IPS DF 4.7 (cell line): ENCODE measurements around the gene MAP3K13.
A peak's percentile ranks its signal among the peaks of the same experiment; 100 is the strongest.
"Not testable (repeated sequence)": the region's sequence is repeated elsewhere in the genome, so short reads cannot be mapped to it uniquely, and the experiment has no call there.

Experiments
- DNase-seq: peaks from one replicate; pipeline ENCODE4 v3.0.0-alpha.2; 2013; ENCODE audit warnings: low spot score; ENCODE audit errors: extremely low read depth

Gene MAP3K13

DNA sequence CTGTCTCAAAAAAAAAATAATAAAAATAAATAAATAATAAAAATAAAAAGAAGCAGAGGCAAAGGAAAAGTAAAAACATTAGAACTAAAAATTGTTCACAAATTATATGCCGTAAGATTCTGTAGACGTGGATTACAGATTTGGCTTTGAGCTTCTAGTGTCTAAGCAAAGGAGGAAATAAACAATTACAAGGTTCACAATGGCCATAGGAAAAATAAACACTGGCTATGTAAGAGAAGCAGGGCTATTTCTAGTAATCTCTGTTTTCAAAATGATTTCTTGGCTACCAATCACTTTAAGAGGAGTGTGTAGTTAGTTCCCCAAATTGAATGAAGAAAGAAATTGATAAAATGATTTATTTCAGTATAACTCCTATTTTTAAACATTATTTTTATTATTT is 81.4 kb downstream of the MAP3K13 start:
- DNase-seq: no peak

DNA sequence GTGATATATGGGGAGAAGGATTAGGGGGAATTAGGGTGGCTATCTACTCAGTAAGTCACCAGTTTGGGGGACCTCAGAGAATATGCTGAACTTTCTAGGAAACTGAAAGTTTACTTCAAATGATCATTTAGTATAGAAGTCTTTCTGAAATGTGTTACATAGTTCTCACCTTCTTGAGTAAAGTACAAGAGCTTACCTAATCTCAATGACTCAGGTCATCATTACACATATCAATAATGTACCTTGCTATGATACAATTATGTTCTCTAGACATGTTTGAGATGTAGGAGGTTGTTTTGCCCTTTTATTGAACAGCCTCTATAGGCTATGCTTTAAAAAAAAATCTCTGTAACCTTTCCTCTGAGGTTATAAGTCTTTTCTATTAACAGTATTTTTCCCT is 85.2 kb downstream of the MAP3K13 start:
- DNase-seq: no peak

DNA sequence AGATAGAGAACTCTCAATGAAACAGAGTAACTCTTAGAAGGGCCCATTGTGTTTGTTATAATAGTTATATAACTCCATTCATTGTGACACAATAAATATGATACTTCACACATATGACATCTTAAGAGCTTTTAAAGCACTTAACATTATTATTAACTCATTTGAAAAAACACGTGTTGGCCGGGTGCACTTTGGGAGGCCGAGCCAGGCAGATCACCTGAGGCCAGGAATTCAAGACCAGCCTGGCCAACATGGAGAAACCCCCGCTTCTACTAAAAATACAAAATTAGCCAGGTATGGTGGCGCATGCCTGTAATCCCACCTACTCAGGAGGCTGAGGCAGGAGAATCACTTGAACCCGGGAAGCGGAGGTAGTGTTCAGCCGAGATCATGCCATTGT is 88.5 kb downstream of the MAP3K13 start:
- not testable (repeated sequence) for DNase-seq

DNA sequence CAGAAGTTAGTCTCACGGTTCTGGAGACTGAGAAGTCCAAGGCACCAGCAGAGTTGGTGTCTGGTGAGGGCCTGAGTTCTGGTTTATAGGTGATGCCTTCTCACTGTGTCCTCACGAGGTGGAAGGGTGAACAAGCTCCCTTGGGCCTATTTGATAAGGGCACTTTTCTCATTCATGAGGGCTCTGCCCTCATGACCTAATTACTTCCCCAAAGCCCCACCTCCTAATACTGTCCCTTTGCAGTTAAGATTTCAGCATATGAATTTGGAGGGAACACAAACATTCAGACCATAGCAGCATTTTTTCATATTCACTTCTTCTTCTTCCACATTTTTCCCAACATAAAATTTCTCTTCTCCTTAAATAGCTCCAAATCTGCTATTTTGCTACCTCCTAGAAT is 94.4 kb downstream of the MAP3K13 start:
- DNase-seq: no peak

DNA sequence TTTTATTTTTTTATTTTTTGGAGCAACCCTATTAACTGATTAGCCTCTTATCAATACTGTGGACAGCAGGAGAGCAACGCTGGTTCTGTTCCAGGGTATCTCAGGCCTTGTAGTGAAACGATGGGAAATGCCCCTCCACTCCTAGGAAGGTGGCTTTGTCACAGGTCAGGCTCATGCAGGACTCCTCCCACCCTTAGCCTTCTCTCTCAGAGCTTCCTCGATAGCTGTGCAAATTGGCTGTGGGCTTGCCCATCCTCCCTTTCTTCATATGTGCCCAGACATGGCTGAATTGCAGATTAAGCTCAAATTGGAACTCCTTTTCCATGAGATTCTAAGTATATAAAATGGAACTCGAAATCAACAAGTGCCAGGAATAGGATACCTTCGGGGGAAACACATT is 97.4 kb downstream of the MAP3K13 start:
- no peak for DNase-seq

DNA sequence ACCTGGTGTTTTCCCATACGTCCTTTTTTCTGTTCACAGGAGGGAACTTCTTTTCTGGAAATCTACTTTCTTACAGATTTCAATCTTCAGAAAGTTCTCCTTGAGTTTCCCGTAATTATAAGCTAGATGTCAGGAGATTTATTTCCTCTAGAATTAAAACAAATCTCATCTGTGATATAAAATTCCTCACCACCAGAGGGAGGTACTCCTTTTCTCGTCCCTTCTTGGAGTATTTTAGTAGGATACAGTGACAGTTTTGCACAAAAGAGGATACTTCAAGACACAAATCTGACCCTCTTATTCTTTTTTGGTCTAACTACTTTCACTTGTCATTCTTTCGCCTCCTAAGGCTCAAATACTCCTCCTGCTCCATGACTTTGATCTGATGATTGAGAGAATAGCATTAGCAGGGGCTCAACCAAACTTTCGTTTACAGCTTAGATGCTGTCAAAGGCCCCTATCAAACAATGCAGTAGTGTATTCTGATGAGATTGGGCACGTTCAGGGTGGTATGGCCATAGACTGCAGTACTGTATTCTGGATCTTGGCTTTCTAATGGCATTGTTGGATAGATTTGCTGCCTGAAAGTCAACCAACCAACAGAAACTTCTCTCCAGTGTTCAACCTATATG is 97.9 kb downstream of the MAP3K13 start:
- no peak for DNase-seq

DNA sequence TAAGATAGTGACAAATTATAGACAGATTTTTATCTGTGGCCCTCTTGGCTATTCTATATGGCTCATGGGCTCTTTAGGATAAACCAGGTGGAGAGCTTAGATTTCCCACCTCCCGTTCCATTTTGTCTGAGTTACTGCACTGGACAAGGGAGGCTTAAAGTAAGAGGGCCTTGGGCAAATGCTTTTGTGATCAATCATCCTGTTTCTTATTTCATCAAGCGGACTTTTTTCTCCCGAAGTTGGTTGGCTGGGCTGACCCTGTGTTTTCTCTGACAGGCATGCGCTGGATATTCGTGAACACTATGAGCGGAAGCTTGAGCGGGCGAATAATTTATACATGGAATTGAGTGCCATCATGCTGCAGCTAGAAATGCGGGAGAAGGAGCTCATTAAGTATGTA is 102.5 kb downstream of the MAP3K13 start:
- DNase-seq: no peak

DNA sequence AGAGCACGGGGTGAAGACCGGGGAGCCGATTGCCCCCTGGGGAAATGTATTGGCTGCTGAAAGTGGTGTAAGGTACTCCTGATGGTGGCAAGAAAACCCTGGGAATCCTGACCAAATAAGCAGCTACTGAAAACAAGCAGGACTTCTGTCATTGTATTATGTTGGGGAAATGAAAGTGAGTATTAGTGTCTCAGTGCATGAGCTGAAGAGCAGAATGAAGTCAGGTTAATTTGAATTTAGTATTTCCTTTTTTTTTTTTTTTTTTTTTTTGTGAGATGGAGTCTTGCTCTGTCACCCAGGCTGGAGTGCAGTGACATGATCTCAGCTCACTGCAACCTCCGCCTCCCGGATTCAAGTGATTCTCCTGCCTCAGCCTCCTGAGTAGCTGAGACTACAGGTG is 103.2 kb downstream of the MAP3K13 start:
- not testable (repeated sequence) for DNase-seq

DNA sequence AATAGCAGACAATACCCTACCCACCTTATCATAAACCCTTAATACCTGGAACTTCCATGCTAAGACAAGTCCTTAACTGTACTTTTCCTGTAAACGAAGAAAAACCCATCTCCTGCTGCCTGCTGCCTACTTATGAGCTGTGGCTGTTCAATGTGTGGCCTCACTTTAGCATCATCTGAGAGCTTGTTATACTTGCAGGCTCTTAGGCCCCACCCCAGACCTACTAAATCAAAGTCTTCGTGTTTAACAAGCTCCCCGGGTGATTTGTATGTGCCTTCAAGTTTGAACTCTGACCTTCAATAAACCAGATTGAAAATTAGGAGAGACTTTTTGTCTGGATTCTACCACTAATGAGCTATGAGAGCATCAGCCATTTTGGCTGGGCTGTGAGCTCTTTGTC is 106.6 kb downstream of the MAP3K13 start:
- DNase-seq: no peak

DNA sequence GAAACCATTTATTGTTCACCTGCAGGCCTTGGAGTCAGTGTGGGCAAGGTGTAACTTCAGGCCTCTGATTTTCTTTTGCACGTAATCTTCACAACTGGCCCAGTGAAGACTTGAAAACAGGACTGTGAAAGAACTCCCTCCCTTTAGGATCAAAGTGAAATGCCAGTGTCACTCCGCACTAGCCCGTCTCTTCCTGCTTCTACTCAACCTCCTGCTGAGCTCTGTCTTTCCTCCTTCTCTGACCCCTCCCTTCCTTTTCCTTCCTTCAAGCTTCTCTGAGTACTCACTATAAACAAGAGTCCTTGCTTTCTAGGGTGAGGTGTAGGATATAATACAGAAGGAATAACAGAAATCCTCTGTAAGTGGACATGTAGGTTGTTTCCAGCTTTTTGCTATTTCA is 107.4 kb downstream of the MAP3K13 start:
- DNase-seq: peak; percentile 36

DNA sequence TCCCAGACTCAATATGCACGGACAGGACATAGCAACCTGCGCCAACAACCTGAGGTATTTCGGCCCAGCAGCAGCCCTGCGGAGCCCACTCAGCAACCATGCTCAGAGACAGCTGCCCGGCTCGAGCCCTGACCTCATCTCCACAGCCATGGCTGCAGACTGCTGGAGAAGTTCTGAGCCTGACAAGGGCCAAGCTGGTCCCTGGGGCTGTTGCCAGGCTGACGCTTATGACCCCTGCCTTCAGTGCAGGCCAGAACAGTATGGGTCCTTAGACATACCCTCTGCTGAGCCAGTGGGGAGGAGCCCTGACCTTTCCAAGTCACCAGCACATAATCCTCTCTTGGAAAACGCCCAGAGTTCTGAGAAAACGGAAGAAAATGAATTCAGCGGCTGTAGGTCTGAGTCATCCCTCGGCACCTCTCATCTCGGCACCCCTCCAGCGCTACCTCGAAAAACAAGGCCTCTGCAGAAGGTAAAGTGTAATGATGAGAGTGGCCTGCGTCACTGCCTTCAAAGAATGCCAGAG is 110.4 kb downstream of the MAP3K13 start:
- no peak for DNase-seq

DNA sequence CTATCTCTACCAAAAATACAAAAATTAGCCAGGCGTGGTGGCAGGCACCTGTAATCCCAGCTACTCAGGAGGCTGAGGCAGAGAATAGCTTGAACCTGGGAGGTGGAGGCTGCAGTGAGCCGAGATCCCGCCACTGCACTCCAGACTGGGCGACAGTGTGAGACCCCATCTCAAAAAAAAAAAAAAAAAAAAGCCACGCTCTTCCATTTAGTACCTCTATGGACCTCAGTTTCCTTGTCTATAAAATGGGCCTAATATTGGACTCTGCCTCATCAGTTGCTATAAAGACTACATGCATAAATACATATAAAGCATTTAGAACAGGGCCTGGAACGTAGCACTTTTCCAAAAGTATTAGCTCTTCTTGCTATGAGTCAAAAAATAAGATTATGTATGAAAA is 112.0 kb downstream of the MAP3K13 start:
- DNase-seq: not testable (repeated sequence)

DNA sequence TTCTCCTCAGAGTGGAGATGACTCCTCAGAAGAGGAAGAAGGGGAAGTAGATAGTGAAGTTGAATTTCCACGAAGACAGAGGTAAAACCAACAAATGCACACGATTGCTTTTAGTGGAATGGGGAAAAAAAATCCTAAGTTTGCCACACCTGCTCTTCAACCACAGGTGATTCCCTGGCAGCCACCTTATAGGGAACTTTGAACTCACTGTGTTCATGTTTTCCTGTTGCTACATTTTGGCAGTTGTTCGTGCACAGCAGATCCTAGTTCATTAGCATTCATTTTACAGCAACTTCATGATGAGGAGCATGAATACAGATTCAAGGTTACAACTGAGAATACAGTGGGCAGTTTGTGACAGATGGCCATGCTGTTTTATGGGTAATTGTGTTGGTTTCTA is 114.4 kb downstream of the MAP3K13 start:
- no peak for DNase-seq

DNA sequence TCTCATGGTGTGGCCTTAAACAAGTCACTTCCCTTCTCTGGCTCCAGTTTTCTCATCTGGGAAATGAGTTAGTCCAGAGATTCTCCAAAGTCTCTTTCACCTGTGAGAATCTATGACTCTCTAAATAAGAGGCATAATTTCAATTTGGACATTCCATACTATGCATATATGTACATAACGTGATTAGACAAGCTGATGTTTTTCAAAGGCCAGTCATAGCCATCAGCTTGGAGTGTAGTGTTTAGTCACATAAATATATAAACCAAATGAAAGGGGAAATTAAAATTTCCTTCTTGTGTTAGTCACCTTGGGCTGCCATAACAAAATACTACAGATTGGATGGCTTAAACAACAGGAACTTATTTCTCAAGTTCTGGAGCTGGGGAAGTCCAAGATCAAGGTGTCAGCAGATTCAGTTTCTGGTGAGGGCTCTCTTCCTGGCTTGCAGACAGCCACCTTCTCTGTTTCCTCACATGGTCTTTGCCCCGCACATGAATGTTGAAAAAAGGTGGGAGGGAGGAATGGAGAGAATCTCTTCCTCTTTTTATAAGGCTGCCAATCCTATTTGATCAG is 116.5 kb downstream of the MAP3K13 start:
- DNase-seq: no peak

DNA sequence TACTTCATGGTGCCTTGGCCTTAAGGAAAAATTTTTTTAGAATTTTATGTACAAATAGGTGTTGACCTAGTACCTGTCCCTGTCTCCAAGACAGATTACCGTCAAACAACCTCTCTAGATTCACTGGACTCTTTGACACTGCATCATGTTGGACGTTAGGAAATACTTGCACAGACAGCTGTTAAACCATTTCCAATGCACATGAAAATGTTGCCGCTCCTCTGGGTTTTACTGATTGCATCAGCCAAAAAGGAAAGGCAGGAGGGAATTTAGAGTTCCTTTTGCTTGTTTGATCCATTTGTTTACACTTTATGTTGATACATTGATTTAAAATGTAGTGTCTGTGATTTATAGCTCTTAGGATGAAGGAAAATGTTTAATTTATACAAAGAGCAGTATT is 121.4 kb downstream of the MAP3K13 start:
- no peak for DNase-seq

DNA sequence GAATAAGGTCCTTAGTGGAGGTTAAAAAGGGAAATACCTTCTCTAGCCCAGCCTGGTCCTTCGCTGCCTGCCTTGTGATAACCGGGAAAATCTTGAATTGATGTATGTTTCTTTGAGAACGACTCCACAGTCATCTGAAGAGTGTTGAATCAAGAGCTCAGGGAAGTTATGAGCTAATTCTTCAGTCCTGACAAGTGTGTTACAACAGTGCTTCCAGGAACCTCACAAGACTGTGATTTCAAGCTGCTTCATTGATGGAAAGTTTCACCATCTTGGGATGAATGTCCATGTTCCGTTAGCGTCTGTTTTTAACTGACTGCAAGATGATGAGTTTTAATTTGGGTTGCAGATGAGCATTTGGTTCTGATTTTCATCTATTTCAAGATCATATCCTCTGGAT is 123.5 kb downstream of the MAP3K13 start:
- DNase-seq: no peak

DNA sequence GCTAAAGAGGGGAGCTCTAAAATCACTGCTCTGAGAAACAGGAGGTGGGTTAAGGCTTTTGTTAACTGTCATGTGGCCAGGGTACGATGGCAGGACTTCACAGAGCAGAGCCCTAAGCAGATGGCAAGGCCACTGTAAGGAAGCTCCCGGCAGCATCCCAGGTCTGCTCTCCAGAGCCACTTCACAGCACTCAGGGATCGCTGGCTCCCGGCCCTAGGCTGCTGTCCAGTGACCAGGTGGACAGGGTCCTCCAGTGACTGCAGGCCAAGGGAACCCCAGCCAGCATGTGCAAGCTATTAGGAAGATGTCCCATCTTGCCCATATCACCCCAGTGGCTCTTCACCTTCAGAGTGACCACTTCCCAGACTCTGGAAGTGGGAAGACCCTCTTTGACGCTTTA is 125.5 kb downstream of the MAP3K13 start:
- no peak for DNase-seq

DNA sequence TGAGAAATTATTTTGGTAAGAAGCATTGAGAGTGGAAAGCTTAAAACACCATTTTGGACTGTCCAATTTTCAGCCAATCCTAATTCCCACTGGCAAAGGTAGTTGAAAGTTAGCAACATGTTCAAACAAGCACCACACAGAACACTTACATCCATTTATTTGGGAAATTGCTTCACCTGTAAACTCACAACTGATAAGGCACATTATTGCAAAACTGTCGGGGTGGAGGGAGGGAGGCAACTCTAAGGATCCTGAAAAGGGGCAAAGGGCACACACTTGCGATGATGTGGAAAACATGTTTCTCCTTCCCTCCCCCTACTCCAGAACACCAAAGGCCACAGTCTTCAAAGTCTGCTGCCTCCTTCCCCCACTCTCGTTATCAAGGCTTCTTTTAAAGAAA is 126.5 kb downstream of the MAP3K13 start:
- DNase-seq: no peak

DNA sequence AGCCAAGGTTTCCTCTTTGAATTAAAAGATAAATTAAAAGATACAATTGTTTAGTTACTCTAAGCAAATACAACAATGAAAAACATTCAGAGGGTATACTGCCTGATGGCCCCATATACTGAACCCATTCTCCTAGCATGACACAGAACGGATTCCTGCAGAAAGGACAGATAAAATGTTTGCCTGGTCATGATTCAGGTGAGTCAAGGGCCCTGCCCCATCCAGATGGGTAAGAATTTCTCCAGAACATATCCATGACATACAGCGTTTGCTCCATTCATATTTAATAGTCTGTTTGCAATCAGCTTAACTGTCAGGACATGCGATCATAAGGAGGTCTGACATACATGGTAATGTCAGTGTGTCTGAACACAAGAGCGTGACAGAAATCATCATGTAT is 127.3 kb downstream of the MAP3K13 start:
- no peak for DNase-seq

DNA sequence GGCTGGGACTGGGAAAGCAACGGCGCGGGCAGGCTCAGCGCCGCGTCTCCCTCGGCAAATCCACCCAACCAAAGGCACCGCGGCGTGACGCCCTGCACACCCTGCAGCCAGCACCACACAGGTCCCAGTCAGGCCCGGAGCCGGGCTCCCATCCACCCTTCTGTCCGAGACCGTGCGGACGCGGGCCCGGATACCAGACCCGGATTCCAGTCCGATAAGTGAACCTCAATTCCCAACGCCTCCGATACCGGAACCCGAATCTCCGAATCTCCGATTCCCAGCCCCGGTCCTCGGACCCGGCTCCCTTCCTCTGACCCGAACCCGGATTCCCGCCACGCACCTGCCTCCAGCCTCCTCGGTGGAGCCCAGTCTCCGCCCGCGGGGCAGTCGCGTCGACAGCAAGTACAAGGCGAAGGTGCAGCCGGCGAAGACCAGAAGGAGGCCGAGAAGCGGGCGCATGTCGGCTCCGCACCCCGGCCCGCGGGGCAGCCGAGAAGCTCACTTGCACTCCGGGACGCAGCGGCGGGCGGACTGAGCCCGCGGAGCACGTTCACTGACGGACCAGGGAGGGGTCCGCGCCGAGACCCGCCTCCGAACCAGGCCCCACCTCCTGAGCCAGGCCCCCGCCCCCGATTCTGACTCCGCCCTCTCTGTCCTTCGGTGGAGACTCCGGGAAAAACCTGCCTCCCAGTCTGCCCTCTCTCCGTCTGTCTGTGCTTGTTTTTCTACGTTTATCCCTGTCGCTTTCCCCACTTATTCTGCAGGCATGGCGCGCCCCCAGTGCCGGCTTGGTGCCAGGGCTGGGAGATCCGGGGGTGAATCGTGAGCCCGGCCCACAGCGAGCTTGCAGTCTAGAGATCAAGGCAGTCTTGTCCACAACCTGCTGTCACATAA is 135.8 kb downstream of the MAP3K13 start, which contains the start of gene TMEM41A:
Gene TMEM41A (minus strand): TSS at position 533 of the 894 bp plus-strand sequence. CDS start 74 bp downstream, at position 459.
- peak; percentile 25 for DNase-seq

DNA sequence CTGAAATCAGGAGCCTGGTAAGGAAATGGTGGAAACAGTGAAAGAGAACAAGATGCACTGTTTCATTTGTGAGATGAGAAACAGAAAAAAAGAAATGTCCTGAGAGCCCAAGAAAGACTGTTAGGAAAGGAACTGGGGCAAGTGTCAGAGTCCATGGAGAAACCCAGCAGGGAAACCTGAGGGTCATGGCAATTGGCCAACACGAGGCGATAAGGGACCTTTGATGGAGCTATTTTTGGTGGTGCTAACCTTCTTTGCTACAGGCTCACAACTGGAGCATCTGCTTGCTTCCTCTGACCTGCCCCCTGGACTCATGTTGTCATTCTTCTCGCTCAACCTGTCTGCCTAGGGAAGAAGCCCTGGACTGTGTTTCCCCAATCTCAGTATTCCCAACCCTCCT is 140.1 kb downstream of the MAP3K13 start:
- no peak for DNase-seq

DNA sequence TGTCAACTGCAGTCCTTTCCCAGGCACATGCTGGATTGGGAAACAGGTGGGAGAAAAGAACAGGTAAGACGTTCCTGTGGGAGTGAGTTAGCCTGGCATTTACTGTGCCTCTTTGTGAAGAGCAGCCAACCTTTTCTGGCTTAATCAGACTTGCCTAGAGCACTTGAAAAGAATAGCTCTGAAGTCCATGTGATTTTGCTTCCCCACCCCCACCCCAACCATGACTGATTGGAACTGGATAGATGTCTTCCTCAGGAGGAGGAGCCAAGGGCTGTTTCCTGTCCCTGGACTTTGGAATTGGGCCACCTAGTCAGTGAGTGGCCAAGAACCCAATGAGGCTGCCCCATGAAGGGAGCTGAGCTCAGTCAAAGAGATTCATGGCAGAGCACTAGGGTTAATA is 140.6 kb downstream of the MAP3K13 start:
- DNase-seq: no peak
